Body of pancreas (tissue), 4 donors: ENCODE results near the gene PARP11.

ENCODE experiments used
- POLR2A ChIP-seq, 3 donors: fragments of 450-650 bp; IDR thresholded peaks; one replicate each; pipeline ENCODE4 v1.6.1; 2016; ENCODE audit warnings: antibody characterized with exemption in 3 of 3, mild to moderate bottlenecking in 2 of 3
- TF ChIP-seq, protein P1 (sequence below), 7 experiments: fragments of 450-650 bp in 4 of 7; fragments of 200-600 bp in 3 of 7; sonication (generic) in 3 of 7; IDR thresholded peaks; one replicate each; pipeline ENCODE4 v1.5.1; 2016 to 2019; ENCODE audit warnings: antibody characterized with exemption in 7 of 7

DNA sequence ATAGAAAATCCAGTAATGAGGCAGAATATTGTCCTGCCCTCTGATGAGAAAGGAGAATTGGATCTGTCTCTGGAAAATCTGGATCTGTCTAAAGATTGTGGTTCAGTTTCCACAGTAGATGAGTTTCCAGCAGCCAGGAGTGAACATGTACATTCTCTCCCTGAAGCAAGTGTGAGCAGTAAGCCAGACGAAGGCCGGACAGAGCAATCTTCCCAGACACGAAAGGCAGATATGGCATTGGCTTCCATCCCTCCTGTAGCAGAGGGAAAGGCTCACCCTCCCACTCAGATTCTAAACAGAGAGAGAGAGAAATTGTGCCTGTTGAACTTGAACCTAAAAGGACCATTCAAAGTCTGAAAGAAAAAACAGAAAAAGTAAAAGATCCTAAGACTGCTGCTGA is 31.4 kb downstream of the PARP11 start:
- TF ChIP-seq, protein P1, sequence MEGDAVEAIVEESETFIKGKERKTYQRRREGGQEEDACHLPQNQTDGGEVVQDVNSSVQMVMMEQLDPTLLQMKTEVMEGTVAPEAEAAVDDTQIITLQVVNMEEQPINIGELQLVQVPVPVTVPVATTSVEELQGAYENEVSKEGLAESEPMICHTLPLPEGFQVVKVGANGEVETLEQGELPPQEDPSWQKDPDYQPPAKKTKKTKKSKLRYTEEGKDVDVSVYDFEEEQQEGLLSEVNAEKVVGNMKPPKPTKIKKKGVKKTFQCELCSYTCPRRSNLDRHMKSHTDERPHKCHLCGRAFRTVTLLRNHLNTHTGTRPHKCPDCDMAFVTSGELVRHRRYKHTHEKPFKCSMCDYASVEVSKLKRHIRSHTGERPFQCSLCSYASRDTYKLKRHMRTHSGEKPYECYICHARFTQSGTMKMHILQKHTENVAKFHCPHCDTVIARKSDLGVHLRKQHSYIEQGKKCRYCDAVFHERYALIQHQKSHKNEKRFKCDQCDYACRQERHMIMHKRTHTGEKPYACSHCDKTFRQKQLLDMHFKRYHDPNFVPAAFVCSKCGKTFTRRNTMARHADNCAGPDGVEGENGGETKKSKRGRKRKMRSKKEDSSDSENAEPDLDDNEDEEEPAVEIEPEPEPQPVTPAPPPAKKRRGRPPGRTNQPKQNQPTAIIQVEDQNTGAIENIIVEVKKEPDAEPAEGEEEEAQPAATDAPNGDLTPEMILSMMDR (IDR thresholded peaks at IDR 0.05): no peak
- TF ChIP-seq POLR2A (IDR thresholded peaks at IDR 0.05): no peak
